HG03045 (cell line): ENCODE measurements around the gene CSAG2.
"Not testable (repeated sequence)": the region's sequence is repeated elsewhere in the genome, so short reads cannot be mapped to it uniquely, and the experiment has no call there.

Experiments used
- ATAC-seq: cut with Tn5 transposase; IDR thresholded peaks from one replicate; pipeline ENCODE4 v1.9.1; 2021; ENCODE audit warnings: mild to moderate bottlenecking, moderate library complexity; ENCODE audit not compliant: unreplicated experiment

The CSAG2 gene

DNA sequence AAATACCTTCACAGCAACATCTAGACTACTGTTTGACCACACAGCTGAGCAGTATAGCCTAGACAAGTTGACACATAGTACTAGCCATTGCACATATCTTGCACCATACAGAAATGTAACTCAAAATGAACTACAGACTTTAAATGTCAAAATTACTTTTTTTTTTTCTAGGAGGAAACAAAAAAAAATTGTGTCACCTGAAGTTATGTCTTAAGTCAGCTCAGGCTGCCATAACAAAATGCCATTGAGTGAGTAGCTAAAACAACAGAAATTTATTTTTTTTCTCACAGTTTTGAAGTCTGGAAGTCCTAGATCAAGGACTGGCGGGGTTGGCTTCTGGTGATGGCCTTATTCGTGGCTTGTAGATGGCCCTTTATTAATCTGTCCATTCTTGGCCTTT is at the start of gene CSAG2:
CSAG2 (minus strand) TSS at position 101 of the 400 bp plus-strand sequence. CDS start 161 bp downstream, outside the sequence.
- not testable (repeated sequence) for ATAC-seq

- not testable (repeated sequence) for ATAC-seq
Observed at GRCh38 chrX:152754871-152755270, 45.8 kb upstream of the CSAG2 start.

DNA sequence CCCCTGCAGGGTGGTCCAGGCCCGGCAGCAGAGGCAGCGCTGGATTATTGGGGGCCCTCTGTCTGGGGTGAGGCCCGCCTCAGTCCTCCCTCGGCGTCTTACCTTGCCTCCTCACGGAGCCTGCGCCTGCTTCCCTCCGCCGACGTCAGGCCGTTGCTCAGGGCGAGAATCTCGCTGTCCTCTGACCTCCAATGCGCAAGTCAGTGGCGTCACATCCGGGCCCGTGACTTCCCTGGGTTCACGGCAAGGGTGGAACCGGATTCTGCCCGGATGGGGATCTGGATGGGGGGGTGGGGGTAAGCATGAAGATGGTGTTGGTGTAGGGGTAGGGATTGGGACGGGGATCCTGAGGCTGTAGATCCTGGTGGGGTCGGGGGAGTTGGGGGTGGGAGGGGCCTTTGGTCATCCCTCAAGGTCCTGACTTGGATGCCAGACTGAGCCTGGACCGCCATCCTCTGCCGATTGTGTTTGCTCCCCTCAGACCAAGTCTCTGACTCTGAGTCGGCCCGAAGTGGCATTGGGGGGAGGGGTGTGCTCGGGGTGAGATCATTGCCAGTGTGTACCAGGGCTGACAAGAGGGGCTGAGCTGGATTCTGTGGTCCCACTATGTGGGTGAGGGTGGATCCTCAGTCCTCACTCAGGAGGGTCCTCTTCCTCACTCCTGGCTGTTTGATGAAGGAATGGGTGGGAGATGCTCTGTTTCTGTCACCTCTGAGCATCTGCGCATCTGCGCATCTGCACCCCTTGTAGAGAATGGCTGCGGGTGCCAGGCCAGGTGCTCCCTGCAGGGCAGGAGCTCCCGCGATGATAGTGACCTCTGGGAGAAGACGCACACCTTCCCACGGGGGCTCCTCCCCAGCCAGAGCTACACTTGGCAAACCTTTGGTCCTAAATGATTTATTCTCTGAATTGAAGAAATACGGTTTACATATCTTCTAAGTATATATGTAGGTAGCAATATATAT is 44.9 kb upstream of the CSAG2 start, which contains the start of gene MAGEA2:
MAGEA2 (minus strand) TSS at position 157 of the 965 bp plus-strand sequence. CDS start 2,479 bp downstream, outside the sequence.
- not testable (repeated sequence) for ATAC-seq

GRCh38 chrX:152738560-152738959 is 29.5 kb upstream of the CSAG2 start:
- ATAC-seq, result no peak

DNA sequence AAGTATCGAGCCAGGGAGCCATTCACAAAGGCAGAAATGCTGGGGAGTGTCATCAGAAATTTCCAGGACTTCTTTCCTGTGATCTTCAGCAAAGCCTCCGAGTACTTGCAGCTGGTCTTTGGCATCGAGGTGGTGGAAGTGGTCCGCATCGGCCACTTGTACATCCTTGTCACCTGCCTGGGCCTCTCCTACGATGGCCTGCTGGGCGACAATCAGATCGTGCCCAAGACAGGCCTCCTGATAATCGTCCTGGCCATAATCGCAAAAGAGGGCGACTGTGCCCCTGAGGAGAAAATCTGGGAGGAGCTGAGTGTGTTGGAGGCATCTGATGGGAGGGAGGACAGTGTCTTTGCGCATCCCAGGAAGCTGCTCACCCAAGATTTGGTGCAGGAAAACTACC is 27.5 kb upstream of the CSAG2 start:
- not testable (repeated sequence) for ATAC-seq

DNA sequence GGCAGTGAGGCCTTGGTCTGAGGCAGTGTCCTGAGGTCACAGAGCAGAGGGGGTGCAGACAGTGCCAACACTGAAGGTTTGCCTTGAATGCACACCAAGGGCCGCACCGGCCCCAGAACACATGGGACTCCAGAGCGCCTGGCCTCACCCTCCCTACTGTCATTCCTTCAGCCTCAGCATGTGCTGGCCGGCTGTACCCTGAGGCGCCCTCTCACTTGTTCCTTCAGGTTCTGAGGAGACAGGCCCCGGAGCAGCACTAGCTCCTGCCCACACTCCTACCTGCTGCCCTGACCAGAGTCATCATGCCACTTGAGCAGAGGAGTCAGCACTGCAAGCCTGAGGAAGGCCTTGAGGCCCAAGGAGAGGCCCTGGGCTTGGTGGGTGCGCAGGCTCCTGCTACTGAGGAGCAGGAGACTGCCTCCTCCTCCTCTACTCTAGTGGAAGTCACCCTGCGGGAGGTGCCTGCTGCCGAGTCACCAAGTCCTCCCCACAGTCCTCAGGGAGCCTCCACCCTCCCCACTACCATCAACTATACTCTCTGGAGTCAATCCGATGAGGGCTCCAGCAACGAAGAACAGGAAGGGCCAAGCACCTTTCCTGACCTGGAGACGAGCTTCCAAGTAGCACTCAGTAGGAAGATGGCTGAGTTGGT is 26.9 kb upstream of the CSAG2 start:
- ATAC-seq, result no peak

DNA sequence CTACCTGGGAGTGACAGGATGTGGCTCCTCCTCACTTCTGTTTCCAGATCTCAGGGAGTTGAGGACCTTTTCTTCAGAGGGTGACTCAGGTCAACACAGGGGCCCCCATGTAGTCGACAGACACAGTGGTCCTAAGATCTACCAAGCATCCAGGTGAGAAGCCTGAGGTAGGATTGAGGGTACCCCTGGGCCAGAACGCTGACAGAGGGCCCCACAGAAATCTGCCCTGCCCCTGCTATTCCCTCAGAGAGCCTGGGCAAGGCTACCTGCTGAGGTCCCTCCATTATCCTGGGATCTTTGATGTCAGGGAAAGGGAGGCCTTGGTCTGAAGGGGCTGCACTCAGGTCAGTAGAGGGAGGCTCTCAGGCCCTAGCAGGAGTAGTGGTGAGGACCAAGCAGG is 26.0 kb upstream of the CSAG2 start:
- ATAC-seq, result no peak

GRCh38 chrX:152734143-152734858 is 25.2 kb upstream of the CSAG2 start:
- ATAC-seq, result not testable (repeated sequence)

DNA sequence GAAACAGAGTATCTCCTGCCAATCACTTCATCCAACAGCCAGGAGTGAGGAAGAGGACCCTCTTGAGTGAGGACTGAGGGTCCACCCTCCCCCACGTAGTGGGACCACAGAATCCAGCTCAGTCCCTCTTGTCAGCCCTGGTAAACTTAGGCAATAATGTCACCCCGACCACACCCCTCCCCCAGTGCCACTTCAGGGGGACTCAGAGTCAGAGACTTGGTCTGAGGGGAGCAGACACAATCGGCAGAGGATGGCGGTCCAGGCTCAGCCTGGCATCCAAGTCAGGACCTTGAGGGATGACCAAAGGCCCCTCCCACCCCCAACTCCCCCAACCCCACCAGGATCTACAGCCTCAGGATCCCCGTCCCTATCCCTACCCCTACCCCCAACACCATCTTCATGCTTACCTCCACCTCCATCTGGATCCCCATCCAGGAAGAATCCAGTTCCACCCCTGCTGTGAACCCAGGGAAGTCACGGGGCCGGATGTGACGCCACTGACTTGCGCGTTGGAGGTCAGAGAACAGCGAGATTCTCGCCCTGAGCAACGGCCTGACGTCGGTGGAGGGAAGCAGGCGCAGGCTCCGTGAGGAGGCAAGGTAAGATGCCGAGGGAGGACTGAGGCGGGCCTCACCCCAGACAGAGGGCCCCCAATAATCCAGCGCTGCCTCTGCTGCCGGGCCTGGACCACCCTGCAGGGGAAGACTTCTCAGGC is 24.3 kb upstream of the CSAG2 start, which contains the start of the genes CSAG1 and MAGEA12:
CSAG1 (minus strand) TSS at position 461 of the 715 bp plus-strand sequence. CDS start 1,261 bp downstream, outside the sequence.
MAGEA12 (plus strand) TSS at position 497 of the 715 bp plus-strand sequence. CDS start 2,405 bp downstream, outside the sequence.
- no peak for ATAC-seq

GRCh38 chrX:152725409-152725808 is 16.3 kb upstream of the CSAG2 start:
- ATAC-seq, result no peak

DNA sequence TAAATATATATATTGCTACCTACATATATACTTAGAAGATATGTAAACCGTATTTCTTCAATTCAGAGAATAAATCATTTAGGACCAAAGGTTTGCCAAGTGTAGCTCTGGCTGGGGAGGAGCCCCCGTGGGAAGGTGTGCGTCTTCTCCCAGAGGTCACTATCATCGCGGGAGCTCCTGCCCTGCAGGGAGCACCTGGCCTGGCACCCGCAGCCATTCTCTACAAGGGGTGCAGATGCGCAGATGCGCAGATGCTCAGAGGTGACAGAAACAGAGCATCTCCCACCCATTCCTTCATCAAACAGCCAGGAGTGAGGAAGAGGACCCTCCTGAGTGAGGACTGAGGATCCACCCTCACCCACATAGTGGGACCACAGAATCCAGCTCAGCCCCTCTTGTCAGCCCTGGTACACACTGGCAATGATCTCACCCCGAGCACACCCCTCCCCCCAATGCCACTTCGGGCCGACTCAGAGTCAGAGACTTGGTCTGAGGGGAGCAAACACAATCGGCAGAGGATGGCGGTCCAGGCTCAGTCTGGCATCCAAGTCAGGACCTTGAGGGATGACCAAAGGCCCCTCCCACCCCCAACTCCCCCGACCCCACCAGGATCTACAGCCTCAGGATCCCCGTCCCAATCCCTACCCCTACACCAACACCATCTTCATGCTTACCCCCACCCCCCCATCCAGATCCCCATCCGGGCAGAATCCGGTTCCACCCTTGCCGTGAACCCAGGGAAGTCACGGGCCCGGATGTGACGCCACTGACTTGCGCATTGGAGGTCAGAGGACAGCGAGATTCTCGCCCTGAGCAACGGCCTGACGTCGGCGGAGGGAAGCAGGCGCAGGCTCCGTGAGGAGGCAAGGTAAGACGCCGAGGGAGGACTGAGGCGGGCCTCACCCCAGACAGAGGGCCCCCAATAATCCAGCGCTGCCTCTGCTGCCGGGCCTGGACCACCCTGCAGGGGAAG is 5.0 kb upstream of the CSAG2 start, which contains the start of gene MAGEA2B:
MAGEA2B (plus strand) TSS at position 814 of the 973 bp plus-strand sequence. CDS start 2,479 bp downstream, outside the sequence.
- ATAC-seq, result not testable (repeated sequence)

GRCh38 chrX:152713195-152713594 is 4.1 kb upstream of the CSAG2 start:
- ATAC-seq, result not testable (repeated sequence)

GRCh38 chrX:152706500-152706899 is 2.6 kb downstream of the CSAG2 start:
- not testable (repeated sequence) for ATAC-seq

DNA sequence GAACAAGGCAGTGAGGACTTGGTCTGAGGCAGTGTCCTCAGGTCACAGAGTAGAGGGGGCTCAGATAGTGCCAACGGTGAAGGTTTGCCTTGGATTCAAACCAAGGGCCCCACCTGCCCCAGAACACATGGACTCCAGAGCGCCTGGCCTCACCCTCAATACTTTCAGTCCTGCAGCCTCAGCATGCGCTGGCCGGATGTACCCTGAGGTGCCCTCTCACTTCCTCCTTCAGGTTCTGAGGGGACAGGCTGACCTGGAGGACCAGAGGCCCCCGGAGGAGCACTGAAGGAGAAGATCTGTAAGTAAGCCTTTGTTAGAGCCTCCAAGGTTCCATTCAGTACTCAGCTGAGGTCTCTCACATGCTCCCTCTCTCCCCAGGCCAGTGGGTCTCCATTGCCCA is 8.7 kb downstream of the CSAG2 start:
- not testable (repeated sequence) for ATAC-seq

- not testable (repeated sequence) for ATAC-seq
Observed at GRCh38 chrX:152697952-152698931, 10.8 kb downstream of the CSAG2 start, which contains the start of gene MAGEA3. TSS of gene MAGEA3 (plus strand) at chrX:152698794. CDS start at chrX:152700833, 2,039 bp downstream.

DNA sequence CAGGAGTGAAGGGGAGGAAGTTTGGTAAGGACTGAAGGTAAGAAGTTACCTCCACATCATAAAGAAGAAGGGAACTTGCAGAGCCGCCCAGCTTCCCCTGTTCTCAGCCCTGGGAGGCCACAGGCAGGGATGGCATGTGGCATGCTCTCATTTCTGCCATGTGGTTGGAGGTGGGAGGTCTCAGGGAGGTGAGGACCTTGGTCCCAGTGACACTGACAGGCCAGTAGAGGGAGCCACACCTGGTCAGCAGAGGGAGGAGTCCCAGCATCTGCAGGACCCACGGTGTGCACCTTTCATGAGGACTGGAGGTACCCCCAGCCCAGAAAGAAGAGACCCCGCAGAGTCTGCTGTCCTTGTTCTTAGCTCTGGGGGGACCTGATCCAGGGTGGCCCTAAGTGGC is 28.1 kb downstream of the CSAG2 start:
- not testable (repeated sequence) for ATAC-seq

GRCh38 chrX:152674652-152675051 is 34.4 kb downstream of the CSAG2 start:
- not testable (repeated sequence) for ATAC-seq
